HL-60 (cell line): ENCODE measurements around the gene CYP4F22.

ENCODE experiments used
- DNase-seq, 2 experiments: peaks; one replicate each; pipeline ENCODE4 v3.0.0-alpha.2; 2010 to 2020; ENCODE audit warnings: low read depth in 1 of 2, low spot score in 1 of 2
- H3K27ac ChIP-seq: fragments of 250-450 bp; sonication (Bioruptor Pico); replicated peaks from 2 replicates; pipeline ENCODE4 v1.5.1; 2020; ENCODE audit warnings: mild to moderate bottlenecking, moderate library complexity
- H3K27me3 ChIP-seq: fragments of 250-450 bp; sonication (Bioruptor Pico); 2 replicates; pipeline ENCODE4 v1.5.1; 2021; ENCODE audit warnings: mild to moderate bottlenecking, moderate library complexity; ENCODE audit not compliant: insufficient read depth, poor library complexity, severe bottlenecking
- H3K4me3 ChIP-seq: replicated peaks from 2 replicates; pipeline ENCODE4 v1.5.1; 2011; ENCODE audit warnings: mild to moderate bottlenecking, control low read depth, low read length; ENCODE audit not compliant: insufficient read depth
- CTCF ChIP-seq: IDR thresholded peaks from one replicate; pipeline ENCODE4 v1.5.1; 2011; ENCODE audit warnings: low read length, control low read depth, inconsistent platforms; ENCODE audit not compliant: insufficient read depth
- GABPA ChIP-seq: IDR thresholded peaks from 2 replicates; pipeline ENCODE4 v1.6.1; 2012; ENCODE audit warnings: low read depth
- POLR2AphosphoS5 ChIP-seq: IDR thresholded peaks from 2 replicates; pipeline ENCODE4 v1.6.1; 2012; ENCODE audit warnings: low read depth
- SPI1 ChIP-seq: IDR thresholded peaks from 2 replicates; pipeline ENCODE4 v1.6.1; 2012; ENCODE audit warnings: low read depth, mild to moderate bottlenecking, borderline replicate concordance
- TF ChIP-seq, protein P1 (sequence below): IDR thresholded peaks from 2 replicates; pipeline ENCODE4 v1.6.1; 2012; ENCODE audit warnings: low read depth; ENCODE audit not compliant: insufficient replicate concordance

CYP4F22 gene

DNA sequence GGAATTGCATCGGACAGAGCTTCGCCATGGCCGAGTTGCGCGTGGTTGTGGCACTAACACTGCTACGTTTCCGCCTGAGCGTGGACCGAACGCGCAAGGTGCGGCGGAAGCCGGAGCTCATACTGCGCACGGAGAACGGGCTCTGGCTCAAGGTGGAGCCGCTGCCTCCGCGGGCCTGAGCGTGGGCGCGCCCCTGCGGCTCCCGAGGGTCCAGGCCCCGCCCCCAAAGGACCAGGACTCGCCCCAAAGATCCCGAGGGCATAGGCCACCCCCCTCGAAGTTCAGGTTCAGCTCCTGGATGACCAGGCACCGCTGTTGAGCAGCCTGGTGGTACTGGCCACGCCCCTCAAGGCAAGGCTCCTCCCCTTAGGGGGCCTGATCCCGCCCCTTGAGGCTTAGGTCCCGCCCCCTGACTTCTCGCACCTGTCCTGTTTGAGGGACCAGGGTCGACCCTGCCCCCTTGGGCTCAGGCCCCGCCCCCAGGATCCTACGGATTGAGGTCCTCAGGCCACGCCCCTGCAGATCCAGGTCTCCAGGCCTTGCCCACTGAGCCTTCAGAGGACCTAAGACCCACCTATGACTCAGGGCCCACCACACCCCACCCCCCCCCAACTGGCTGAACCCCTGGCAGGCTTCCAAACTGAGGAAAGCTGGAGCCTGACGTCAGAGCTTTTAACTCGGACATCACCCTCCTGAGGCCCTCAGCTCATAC, 43.1 kb downstream of the CYP4F22 start:
- Histone ChIP-seq H3K27me3 (peaks cover 8% of the 10 kb centered on the region), H3K27ac (no peak overlapping the region), H3K4me3 (peak overlapping the region; percentile 7)
- no peak for DNase-seq
- TF ChIP-seq GABPA (no peak), CTCF (no peak), POLR2AphosphoS5 (no peak), SPI1 (no peak)
- TF ChIP-seq, protein P1, sequence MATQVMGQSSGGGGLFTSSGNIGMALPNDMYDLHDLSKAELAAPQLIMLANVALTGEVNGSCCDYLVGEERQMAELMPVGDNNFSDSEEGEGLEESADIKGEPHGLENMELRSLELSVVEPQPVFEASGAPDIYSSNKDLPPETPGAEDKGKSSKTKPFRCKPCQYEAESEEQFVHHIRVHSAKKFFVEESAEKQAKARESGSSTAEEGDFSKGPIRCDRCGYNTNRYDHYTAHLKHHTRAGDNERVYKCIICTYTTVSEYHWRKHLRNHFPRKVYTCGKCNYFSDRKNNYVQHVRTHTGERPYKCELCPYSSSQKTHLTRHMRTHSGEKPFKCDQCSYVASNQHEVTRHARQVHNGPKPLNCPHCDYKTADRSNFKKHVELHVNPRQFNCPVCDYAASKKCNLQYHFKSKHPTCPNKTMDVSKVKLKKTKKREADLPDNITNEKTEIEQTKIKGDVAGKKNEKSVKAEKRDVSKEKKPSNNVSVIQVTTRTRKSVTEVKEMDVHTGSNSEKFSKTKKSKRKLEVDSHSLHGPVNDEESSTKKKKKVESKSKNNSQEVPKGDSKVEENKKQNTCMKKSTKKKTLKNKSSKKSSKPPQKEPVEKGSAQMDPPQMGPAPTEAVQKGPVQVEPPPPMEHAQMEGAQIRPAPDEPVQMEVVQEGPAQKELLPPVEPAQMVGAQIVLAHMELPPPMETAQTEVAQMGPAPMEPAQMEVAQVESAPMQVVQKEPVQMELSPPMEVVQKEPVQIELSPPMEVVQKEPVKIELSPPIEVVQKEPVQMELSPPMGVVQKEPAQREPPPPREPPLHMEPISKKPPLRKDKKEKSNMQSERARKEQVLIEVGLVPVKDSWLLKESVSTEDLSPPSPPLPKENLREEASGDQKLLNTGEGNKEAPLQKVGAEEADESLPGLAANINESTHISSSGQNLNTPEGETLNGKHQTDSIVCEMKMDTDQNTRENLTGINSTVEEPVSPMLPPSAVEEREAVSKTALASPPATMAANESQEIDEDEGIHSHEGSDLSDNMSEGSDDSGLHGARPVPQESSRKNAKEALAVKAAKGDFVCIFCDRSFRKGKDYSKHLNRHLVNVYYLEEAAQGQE: no peak

- Histone ChIP-seq H3K27ac (no peak overlapping the region), H3K27me3 (peaks cover 8% of the 10 kb centered on the region), H3K4me3 (no peak overlapping the region)
- DNase-seq: no peak
- TF ChIP-seq SPI1 (no peak), POLR2AphosphoS5 (no peak), GABPA (no peak)
- TF ChIP-seq, protein P1: no peak
These were observed 46.7 kb downstream of the CYP4F22 start for GRCh38 chr19:15555021-15555420.

DNA sequence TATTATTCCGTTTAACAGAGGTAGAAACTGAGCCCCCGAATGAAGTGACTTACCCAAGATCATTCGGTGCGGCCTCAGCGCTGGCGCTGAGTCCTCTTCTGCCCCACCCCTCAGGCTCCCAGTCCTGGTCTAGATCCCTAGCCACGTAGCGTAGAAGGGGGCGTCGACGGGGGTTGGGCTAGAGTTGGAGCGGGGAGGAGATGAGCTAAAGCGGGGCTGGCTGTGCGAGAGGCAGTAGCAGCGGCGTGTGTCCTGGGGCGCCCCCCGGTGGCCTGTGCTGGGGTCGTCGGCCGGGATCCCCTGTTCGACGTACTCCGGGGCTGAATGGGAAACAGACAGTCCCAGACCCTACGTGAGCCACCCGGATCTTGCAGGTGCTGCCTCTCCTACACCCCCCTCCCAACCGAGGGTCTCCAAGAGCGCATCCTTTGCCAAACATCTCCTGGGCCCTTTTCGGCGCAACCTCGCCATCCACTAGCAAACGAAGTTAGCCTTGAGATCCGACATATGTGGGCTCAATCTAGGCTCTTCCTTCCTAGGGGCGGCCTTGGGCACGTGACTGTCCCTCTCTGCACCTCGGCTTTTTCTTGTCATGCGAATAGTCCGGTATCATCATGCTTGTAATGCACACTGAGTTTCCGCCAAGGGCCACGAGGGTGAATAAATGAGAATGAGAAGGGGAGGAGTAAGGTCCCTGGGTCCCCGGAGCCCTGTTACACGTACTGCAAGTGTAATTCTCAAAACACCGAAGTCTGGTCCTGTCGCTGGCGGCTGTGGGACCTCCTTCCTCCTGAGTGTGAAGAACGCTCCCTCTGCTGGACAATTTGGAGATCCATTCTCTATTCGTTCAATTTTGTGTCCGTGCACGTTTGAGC, 47.7 kb downstream of the CYP4F22 start:
- Histone ChIP-seq H3K27me3 (peaks cover 8% of the 10 kb centered on the region), H3K27ac (no peak overlapping the region)
- peak; percentile 85 to 93 for DNase-seq

More for the DNA sequence above, 47.7 kb downstream of the CYP4F22 start:
- TF ChIP-seq, protein P1: no peak
- TF ChIP-seq SPI1 (no peak), GABPA (no peak), POLR2AphosphoS5 (no peak), CTCF (peak; percentile 77)
- H3K4me3 ChIP-seq: peak overlapping the region; percentile 18
